Stomach (tissue), 9 donors: ENCODE results near the gene PRPF6. TPM values are rescaled to one million over a fixed set of nuclear protein-coding genes. Genes with fewer than 3 reads are reported as not detected.

ENCODE experiments used
- DNase-seq, 2 donors: peaks; one replicate each; pipeline versions ENCODE4 v3.0.0 to v3.0.0-alpha.2; 2013 to 2019
- H3K27ac ChIP-seq, 5 donors: fragments of 200-600 bp in 4 of 5; sonication (generic) in 4 of 5; one replicate each; pipeline ENCODE4 v1.5.1; 2013 to 2019; ENCODE audit warnings: mild to moderate bottlenecking in 1 of 5, moderate library complexity in 1 of 5
- H3K27me3 ChIP-seq, 3 donors: fragments of 200-600 bp; sonication (generic); one replicate each; pipeline ENCODE4 v1.5.1; 2017 to 2019; ENCODE audit warnings: mixed run types in 1 of 3
- H3K36me3 ChIP-seq, 4 donors: fragments of 200-600 bp; sonication (generic); 1 replicate in 3 of 4; 2 replicates in 1 of 4; pipeline ENCODE4 v1.5.1; 2016 to 2019
- H3K4me1 ChIP-seq, 4 donors: fragments of 200-600 bp; sonication (generic); one replicate each; pipeline ENCODE4 v1.5.1; 2016 to 2019
- H3K4me3 ChIP-seq, 4 donors: fragments of 200-600 bp; sonication (generic) in 3 of 4; one replicate each; pipeline ENCODE4 v1.5.1; 2016 to 2019; ENCODE audit warnings: mild to moderate bottlenecking in 1 of 4
- H3K9me3 ChIP-seq, 4 donors: fragments of 200-600 bp; sonication (generic); one replicate each; pipeline ENCODE4 v1.5.1; 2016 to 2019
- CTCF ChIP-seq, 7 experiments: fragments of 450-650 bp in 4 of 7; fragments of 200-600 bp in 3 of 7; sonication (generic) in 3 of 7; IDR thresholded peaks; one replicate each; pipeline ENCODE4 v1.5.1; 2016 to 2019; ENCODE audit warnings: antibody characterized with exemption in 7 of 7, control low read depth in 2 of 7, mild to moderate bottlenecking in 1 of 7
- EP300 ChIP-seq: sonication (generic); formaldehyde crosslinking; IDR thresholded peaks from one replicate; pipeline ENCODE4 v1.6.1; 2017; ENCODE audit warnings: antibody characterized with exemption
- POLR2A ChIP-seq, 4 donors: fragments of 450-650 bp; IDR thresholded peaks; one replicate each; pipeline ENCODE4 v1.6.1; 2016; ENCODE audit warnings: antibody characterized with exemption in 4 of 4, control low read depth in 2 of 4, mild to moderate bottlenecking in 1 of 4, moderate library complexity in 1 of 4
- POLR2AphosphoS5 ChIP-seq, 3 donors: sonication (generic); formaldehyde crosslinking; IDR thresholded peaks; one replicate each; pipeline ENCODE4 v1.6.1; 2016; ENCODE audit warnings: antibody characterized with exemption in 3 of 3
- WGBS, 5 donors: extraction: QIAGEN DNeasy Blood & Tissue Kit in 3 of 5; methylation state at CpG; one replicate each; pipeline versions ENCODE4 v1.1.5 to v1.1.7; 2013 to 2018; 5-methylcytosine and 5-hydroxymethylcytosine counted together
- intact Hi-C: fragments of 100-400 bp; cut with DNase I; formaldehyde crosslinking; loops from one replicate; pipeline ENCODE4 v1.15.1; 2023; ENCODE audit warnings: low total_unique reads
- polyA plus RNA-seq, 3 donors: library from polyadenylated mRNA; stranded (reverse); fragments of 200-250 nt; gene quantifications; one replicate each; pipeline ENCODE4 v1.2.3, GENCODE V29; 2013
- total RNA-seq, 5 donors: library from RNA; depleted of rRNA; stranded (reverse); fragments of >200 nt; gene quantifications; one replicate each; pipeline versions ENCODE4 v1.1.0 to v1.2.3, GENCODE V29; 2014 to 2016
- donor health status: healthy with polysubstance abuse.
- donor health status: Bipolar disorder and iron deficiency.
- donor health status: healthy.

The PRPF6 gene
- total and polyA plus RNA-seq, 8 donors, result 27.0 to 67.4 (median 39.6) TPM

DNA sequence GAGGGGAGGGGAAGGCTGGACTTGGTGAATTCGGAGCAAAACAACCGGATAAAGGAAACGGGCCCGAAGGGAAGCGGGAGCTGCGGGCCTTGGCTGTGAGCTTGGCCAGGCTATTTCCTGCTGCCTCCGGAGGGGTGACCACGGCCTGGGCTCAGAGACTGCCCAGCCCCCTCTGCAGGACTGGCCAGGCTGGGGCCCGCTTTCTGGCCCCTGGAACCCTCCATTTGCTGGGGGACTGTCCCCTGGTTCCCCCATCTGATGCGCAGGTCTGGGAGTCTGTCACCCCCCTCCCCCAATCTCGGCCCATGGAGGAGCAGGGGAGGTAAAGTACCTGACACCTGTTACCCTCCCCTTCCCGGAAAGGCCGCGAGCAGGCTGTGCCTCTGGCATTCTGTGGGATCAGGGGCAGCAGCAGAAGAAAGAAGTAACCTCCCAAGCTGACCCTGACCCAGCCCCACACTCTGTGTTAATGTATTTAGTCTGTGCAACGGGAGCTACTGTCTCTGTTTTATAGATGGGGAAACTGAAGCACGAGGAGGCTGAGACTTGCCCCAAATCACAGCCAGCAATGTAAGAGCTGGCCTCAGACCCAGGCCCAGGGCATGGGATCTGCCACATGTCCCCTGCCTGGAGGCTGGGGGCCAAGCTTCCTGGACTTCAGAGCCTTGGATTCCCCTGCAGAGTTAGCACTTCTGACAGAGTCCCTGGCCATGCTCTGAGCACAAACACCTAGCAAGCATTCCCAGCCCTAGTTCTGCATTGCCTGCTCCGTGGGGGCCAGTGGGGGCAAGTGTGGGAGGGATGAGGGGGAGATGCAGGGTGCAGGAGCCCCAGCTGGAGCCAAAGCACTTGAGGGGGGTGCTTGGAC is 58.6 kb downstream of the PRPF6 start:
- H3K4me1 ChIP-seq, result peaks cover 32 to 59% (median 54%) of the 10 kb centered on the region in 4 donors
- 8 to 16% (median 14%) methylated on average over 14 to 17 of the region's 17 CpGs for WGBS, 5 donors
- H3K27me3 ChIP-seq, result peaks cover 0 to 90% (median 64%) of the 10 kb centered on the region in 3 donors
- intact Hi-C loops, result no loop called here
- peaks cover 0 to 12% (median 12%) of the 10 kb centered on the region in 4 donors for H3K36me3 ChIP-seq
- peak overlapping the region in 4 of 5 donors; percentile 54 to 63 (median 59) for H3K27ac ChIP-seq
- no peak for DNase-seq
- TF ChIP-seq POLR2AphosphoS5 (IDR thresholded peaks at IDR 0.05) (no peak), CTCF (IDR thresholded peaks at IDR 0.05) (no peak), EP300 (no peak), POLR2A (IDR thresholded peaks at IDR 0.05) (no peak)
- peak overlapping the region; percentile 48 to 67 (median 54) for H3K4me3 ChIP-seq
- no peaks in the 10 kb centered on the region for H3K9me3 ChIP-seq

GRCh38 chr20:64040231-64041039 is 59.5 kb downstream of the PRPF6 start:
- H3K27me3 ChIP-seq, result peaks cover 3 to 99% (median 72%) of the 10 kb centered on the region in 3 donors
- TF ChIP-seq POLR2AphosphoS5 (IDR thresholded peaks at IDR 0.05) (no peak), CTCF (IDR thresholded peaks at IDR 0.05) (no peak), EP300 (no peak), POLR2A (IDR thresholded peaks at IDR 0.05) (no peak)

GRCh38 chr20:64041040-64041780 is 60.3 kb downstream of the PRPF6 start:
- Histone ChIP-seq H3K4me3 (peak overlapping the region in 1 of 4 donors; percentile 50), H3K9me3 (no peaks in the 10 kb centered on the region), H3K4me1 (peaks cover 32 to 52% (median 50%) of the 10 kb centered on the region in 4 donors), H3K36me3 (no peaks in the 10 kb centered on the region), H3K27ac (peak overlapping the region in 4 of 5 donors; percentile 45 to 61 (median 48)), H3K27me3 (peaks cover 6 to 99% (median 75%) of the 10 kb centered on the region in 3 donors)
- intact Hi-C loops, result no loop called here
- WGBS, 5 donors, result 47 to 84% (median 60%) methylated on average over 8 to 15 of the region's 15 CpGs
- DNase-seq, result no peak
- no peak for TF ChIP-seq POLR2A (IDR thresholded peaks at IDR 0.05)
- no peak for TF ChIP-seq CTCF (IDR thresholded peaks at IDR 0.05)
- TF ChIP-seq EP300, result no peak

More at GRCh38 chr20:64040231-64041039, 59.5 kb downstream of the PRPF6 start:
- H3K9me3 ChIP-seq, result no peaks in the 10 kb centered on the region
- H3K36me3 ChIP-seq, result peaks cover 0 to 3% (median 3%) of the 10 kb centered on the region in 4 donors
- peak overlapping the region in 2 of 5 donors; percentile 5 to 61 for H3K27ac ChIP-seq
- WGBS, 5 donors, result 65 to 75% (median 68%) methylated on average over 9 to 12 of the region's 12 CpGs
- H3K4me3 ChIP-seq, result no peak overlapping the region
- intact Hi-C loops, result no loop called here
- H3K4me1 ChIP-seq, result peaks cover 32 to 58% (median 53%) of the 10 kb centered on the region in 4 donors
- no peak for DNase-seq

DNA sequence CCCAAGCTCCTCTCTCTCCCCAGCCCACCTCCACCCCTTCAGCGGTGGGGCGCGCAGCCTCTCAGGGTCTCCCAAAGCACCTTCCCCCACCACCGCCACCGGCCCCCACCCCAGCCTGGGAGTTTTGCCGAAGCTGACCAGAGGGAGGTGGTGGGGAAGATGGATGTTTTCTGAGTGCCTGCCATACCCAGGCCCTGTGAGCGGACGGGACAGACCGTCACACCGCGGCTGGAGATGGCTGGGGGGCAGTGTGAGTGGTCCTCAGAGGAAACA is 60.8 kb downstream of the PRPF6 start:
- intact Hi-C loops, result no loop called here
- no peak for TF ChIP-seq EP300
- no peak for TF ChIP-seq POLR2A (IDR thresholded peaks at IDR 0.05)
- TF ChIP-seq CTCF (IDR thresholded peaks at IDR 0.05), result no peak
- no peak for TF ChIP-seq POLR2AphosphoS5 (IDR thresholded peaks at IDR 0.05)
- Histone ChIP-seq H3K27me3 (peaks cover 8 to 99% (median 75%) of the 10 kb centered on the region in 3 donors), H3K4me3 (peak overlapping the region in 3 of 4 donors; percentile 37 to 50 (median 41)), H3K36me3 (no peaks in the 10 kb centered on the region), H3K9me3 (no peaks in the 10 kb centered on the region), H3K4me1 (peaks cover 32 to 52% (median 47%) of the 10 kb centered on the region in 4 donors), H3K27ac (peak overlapping the region in 4 of 5 donors; percentile 45 to 77 (median 48))
- 17 to 28% (median 25%) methylated on average over 11 of the region's 11 CpGs; no CpG with 5 or more reads in 1 of the 5 donors for WGBS, 5 donors
- no peak for DNase-seq
